Fibroblast of pulmonary artery (primary cell): ENCODE measurements around the gene AGXT.

Experiments
- DNase-seq: peaks from one replicate; pipeline ENCODE4 v3.0.0-alpha.2; 2010; ENCODE audit warnings: low read depth
- H3K4me3 ChIP-seq: replicated peaks from 2 replicates; pipeline ENCODE4 v1.5.1; 2011; ENCODE audit warnings: low read depth, mild to moderate bottlenecking, control low read depth, low read length, moderate library complexity
- CTCF ChIP-seq: IDR thresholded peaks from 2 replicates; pipeline ENCODE4 v1.5.1; 2011; ENCODE audit warnings: mild to moderate bottlenecking, control low read depth, low read length, inconsistent platforms; ENCODE audit errors: missing control alignments

AGXT gene

GRCh38 chr2:240909216-240909974, 40.8 kb downstream of the AGXT start:
- H3K4me3 ChIP-seq, result no peak overlapping the region
- TF ChIP-seq CTCF, result no peak
- no peak for DNase-seq

- peak; percentile 47 for DNase-seq
- no peak overlapping the region for H3K4me3 ChIP-seq
- TF ChIP-seq CTCF, result no peak
These were observed 43.1 kb downstream of the AGXT start for GRCh38 chr2:240911641-240912265.

DNA sequence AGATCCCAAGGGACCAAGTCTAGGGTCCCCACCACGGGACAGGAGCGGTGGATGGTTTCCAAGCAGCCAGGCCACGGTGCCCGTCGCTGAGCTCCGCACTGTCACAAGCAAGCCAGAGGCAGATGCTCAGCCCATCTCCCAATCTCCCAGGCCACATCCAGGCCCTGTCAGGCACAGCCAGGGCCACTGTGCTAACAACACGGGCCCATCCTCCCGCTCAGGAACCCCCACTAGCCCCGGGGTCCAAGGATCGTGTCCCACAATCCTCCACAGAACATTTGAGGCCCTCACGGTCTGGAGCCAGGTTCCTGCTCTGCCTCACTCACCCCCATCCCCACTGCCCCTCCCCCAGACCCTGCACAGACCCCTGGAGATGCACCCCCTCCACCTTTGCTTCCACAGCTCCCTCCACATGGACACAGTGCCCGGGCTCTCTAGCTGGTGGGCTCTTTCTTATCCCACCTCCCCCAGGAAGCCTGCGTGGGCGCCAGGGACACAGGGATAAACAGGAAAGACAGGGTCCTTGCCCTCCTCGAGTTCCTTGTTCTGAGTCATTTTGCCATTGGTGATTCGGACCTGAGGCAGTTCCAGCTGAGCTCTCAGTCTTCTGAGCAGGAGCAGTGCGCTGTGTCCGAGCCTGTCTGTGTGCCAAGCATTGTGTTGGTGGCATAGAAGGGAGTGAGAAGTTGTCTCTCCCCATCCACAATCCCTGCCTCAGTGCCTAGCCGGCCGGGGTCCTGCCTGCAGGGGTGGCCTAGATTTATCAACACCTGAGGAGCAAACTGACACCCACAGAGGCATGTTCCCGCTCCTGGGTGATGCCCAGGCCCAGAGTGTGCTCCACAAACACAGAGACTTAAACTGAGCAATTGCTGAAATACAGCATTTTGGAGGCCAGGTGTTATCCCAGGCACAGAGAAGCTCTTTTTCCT, 44.5 kb downstream of the AGXT start:
- no peak overlapping the region for H3K4me3 ChIP-seq
- peak; percentile 48 for DNase-seq
- no peak for TF ChIP-seq CTCF

DNA sequence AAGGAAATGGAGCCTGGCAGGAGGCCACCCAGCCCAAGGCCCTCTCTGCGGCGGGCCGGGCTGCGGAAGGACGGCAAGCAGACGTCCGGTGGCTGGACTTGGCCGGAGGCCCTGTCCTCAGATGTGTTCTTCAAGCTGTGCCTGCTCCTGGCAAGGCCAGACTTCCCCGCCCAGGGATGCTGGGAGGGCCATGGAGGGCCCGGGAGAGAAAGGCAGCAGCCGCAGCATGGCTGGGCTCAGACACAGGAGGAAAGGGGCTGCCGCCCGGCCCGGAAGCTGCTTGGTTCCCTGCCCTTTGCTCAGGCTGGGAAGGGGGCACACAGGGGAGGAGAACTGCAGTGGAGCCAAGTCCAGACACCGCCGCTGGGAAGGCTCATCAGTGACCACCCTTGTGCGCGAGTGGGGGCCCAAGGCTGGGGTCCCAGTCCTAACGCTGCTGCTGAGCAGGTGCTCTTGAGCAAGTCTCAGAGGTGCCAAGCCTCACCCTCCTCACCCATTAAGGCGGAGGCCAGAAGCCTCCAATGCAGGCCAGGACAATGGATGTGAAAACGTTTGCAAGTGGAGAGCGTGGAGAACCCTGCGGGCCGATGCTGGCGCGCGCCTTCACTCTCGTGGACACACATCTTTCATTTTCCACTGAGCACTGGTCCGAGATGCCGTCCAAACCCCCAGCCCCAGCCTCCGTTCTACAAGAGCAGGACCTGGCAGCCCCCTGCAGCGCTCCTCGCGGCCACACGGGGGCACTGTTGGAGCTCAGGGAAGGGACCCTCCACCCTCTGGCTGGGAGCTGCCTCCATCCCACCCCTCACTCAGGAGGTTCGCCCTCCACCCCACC, 45.4 kb downstream of the AGXT start:
- peak; percentile 84 for TF ChIP-seq CTCF
- DNase-seq, result peak; percentile 82
- H3K4me3 ChIP-seq, result no peak overlapping the region

DNA sequence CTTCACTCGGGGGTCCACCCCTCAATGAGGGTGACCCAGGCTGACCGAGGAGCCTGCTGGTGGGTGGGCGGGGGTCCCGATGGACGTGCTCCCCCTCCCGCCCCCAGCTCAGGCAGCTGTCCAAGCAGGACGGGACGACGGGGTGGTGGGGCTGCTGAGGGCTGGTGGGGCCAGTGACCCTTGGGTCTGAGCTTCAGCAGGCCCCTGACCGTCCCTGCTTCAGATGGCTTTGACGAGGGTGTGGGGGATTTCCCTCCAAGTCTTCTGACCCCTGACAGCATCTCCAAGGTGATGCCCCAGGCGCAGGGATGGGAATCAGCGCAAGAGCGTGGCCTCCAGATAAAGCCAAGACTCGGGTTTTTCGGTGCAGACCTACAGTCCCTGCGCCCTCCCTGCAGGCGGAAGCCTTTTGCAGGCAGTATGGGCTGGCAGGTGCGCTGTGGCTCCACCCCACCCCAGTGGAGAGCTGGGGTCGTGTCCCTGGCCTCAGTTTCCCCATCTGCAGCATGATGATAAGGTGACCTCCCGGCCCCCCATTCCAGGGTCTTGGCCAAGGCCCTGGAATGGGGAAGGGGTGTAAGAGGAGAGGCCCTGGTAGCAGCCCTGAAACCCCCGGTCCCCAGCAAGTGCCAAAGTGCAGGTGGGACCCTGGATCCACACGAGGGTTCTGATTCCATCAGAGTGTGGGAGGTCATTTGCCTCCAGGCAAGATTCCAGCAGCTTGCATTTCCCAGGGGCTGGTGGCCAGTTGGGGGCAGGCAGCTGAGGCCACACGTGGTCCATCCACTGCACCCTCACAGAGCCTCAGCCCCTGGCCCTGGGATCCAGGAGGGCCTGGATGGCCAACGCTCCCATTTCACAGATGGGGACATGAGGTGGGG, 46.3 kb downstream of the AGXT start:
- no peak for TF ChIP-seq CTCF
- DNase-seq, result no peak
- H3K4me3 ChIP-seq, result no peak overlapping the region
